OCI-LY1 (cell line): ENCODE data around the gene HCN1.

Experiments
- EZH2 ChIP-seq: fragments of 200-600 bp; sonication (generic), shearing (Covaris generic); IDR thresholded peaks from 2 replicates; pipeline ENCODE4 v1.8.0; 2017; ENCODE audit warnings: borderline replicate concordance, mixed run types, mild to moderate bottlenecking, antibody characterized with exemption, low read length, moderate library complexity, mixed read lengths
- TF ChIP-seq, protein P1 (sequence below): fragments of 200-600 bp; sonication (generic), shearing (Covaris generic); IDR thresholded peaks from 2 replicates; pipeline ENCODE4 v1.5.1; 2017; ENCODE audit warnings: mild to moderate bottlenecking, antibody characterized with exemption, low read length, moderate library complexity, mixed read lengths

DNA sequence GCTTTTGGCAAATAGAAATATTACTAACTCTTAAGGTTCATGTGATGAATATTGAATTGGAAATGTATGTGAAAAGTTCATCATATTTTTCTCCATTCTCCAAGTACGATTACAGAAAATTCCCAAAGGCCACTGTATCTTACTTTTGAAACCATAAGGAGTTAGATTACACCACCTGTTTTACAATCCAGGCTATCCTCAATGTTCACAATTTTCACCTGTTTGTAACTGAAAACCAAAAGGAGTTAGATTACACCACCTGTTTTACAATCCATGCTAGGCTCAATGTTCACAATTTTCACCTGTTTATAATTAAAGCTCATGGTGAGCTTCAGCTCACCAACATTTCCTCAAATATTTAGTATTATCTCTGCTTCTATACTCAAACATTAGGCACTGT lies 188.0 kb downstream of the HCN1 start:
- TF ChIP-seq, protein P1, sequence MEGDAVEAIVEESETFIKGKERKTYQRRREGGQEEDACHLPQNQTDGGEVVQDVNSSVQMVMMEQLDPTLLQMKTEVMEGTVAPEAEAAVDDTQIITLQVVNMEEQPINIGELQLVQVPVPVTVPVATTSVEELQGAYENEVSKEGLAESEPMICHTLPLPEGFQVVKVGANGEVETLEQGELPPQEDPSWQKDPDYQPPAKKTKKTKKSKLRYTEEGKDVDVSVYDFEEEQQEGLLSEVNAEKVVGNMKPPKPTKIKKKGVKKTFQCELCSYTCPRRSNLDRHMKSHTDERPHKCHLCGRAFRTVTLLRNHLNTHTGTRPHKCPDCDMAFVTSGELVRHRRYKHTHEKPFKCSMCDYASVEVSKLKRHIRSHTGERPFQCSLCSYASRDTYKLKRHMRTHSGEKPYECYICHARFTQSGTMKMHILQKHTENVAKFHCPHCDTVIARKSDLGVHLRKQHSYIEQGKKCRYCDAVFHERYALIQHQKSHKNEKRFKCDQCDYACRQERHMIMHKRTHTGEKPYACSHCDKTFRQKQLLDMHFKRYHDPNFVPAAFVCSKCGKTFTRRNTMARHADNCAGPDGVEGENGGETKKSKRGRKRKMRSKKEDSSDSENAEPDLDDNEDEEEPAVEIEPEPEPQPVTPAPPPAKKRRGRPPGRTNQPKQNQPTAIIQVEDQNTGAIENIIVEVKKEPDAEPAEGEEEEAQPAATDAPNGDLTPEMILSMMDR: no peak
- TF ChIP-seq EZH2: no peak
